DOHH2 (cell line): Measurements from ENCODE around the gene ACTN1.

Source experiments
- EZH2phosphoT487 ChIP-seq: fragments of 200-600 bp; sonication (generic); IDR thresholded peaks from 2 replicates; pipeline ENCODE4 v1.6.1; 2017; ENCODE audit warnings: borderline replicate concordance, mild to moderate bottlenecking, antibody characterized with exemption, low read length, moderate library complexity, mixed read lengths
- TF ChIP-seq, protein P1 (sequence below): fragments of 200-600 bp; sonication (generic); IDR thresholded peaks from one replicate; pipeline ENCODE4 v1.5.1; 2014; ENCODE audit warnings: antibody characterized with exemption, mild to moderate bottlenecking, low read depth, low read length; ENCODE audit not compliant: poor library complexity, severe bottlenecking

- TF ChIP-seq EZH2phosphoT487 = no peak
- TF ChIP-seq, protein P1, sequence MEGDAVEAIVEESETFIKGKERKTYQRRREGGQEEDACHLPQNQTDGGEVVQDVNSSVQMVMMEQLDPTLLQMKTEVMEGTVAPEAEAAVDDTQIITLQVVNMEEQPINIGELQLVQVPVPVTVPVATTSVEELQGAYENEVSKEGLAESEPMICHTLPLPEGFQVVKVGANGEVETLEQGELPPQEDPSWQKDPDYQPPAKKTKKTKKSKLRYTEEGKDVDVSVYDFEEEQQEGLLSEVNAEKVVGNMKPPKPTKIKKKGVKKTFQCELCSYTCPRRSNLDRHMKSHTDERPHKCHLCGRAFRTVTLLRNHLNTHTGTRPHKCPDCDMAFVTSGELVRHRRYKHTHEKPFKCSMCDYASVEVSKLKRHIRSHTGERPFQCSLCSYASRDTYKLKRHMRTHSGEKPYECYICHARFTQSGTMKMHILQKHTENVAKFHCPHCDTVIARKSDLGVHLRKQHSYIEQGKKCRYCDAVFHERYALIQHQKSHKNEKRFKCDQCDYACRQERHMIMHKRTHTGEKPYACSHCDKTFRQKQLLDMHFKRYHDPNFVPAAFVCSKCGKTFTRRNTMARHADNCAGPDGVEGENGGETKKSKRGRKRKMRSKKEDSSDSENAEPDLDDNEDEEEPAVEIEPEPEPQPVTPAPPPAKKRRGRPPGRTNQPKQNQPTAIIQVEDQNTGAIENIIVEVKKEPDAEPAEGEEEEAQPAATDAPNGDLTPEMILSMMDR = no peak
Measured at GRCh38 chr14:69023035-69023434, 43.9 kb upstream of the ACTN1 start.
